ENCODE data around the gene EFNA4.

EFNA4 gene

GRCh38 chr1:155014709-155015508, 48.6 kb upstream of the EFNA4 start:
- CTCF ChIA-PET = interaction anchor here (0.6 to 0.8 kb wide), 3 partner anchors 41 to 153 kb away, joined by 3 read pairs; no protein-coding TSS in a partner anchor

GRCh38 chr1:155015527-155016230, 47.9 kb upstream of the EFNA4 start:
- peaks cover 0 to 37% of the 10 kb centered on the region in 2 experiments; a peak in 1 of 3 replicates for H3K36me3 ChIP-seq (ENCODE audit: control insufficient read depth in 2 of 2, insufficient read depth in 1 of 2, low read length in 2 of 2)
- ChIA-PET POLR2A (interaction anchor here (0.7 to 2.2 kb wide), 2 partner anchors 9 to 61 kb away, joined by 5 to 7 read pairs; partner anchors contain the start of gene PBXIP1), CTCF (interaction anchor here (0.5 to 3.3 kb wide), 10 partner anchors 9 to 152 kb away, joined by 3 to 38 read pairs (median 9); partner anchors contain the start of genes ADAM15, DCST1 and DCST2)
- no peaks in the 10 kb centered on the region for H3K9me3 ChIP-seq (ENCODE audit: control insufficient read depth, insufficient read depth, low read depth, low read length)
- no peak overlapping the region for H3K4me3 ChIP-seq (ENCODE audit: low read depth, low read length)
- no peak for TF ChIP-seq EGR2 (tag by site-specific recombination; IDR thresholded peaks at IDR 0.05; ENCODE audit: low read depth)
- TF ChIP-seq ZNF121 (tag by site-specific recombination; IDR thresholded peaks at IDR 0.05) = no peak
- TF ChIP-seq ZNF600 (tag by site-specific recombination; IDR thresholded peaks at IDR 0.05) = peak; percentile 31; the same call in 1 of the 2 replicates
- no peak for TF ChIP-seq ZSCAN18 (tag by site-specific recombination; IDR thresholded peaks at IDR 0.05)
- no peak for TF ChIP-seq ZNF391 (tag by site-specific recombination; IDR thresholded peaks at IDR 0.05; ENCODE audit: borderline replicate concordance, low read depth)
- 0 out of 2 replicates have a peak, but pooled peaks have one; percentile 74 for TF ChIP-seq ZNF701 (tag by site-specific recombination; IDR thresholded peaks at IDR 0.05)
- TF ChIP-seq ZNF580 (tag by site-specific recombination; IDR thresholded peaks at IDR 0.05) = no peak
- no peak for TF ChIP-seq ZNF510 (tag by site-specific recombination; IDR thresholded peaks at IDR 0.05; ENCODE audit: insufficient replicate concordance)
- no peak for TF ChIP-seq ZNF747 (tag by site-specific recombination; IDR thresholded peaks at IDR 0.05)
- no peak for TF ChIP-seq ZNF791 (tag by site-specific recombination; IDR thresholded peaks at IDR 0.05)
- no peak for TF ChIP-seq ZNF654 (tag by site-specific recombination; IDR thresholded peaks at IDR 0.05; ENCODE audit: low read depth)
- no peak for TF ChIP-seq TCF7L2 (IDR thresholded peaks at IDR 0.05; ENCODE audit: borderline replicate concordance, low read depth, low read length)
- no peak for TF ChIP-seq KLF16 (tag by site-specific recombination; IDR thresholded peaks at IDR 0.05)
- no peak for TF ChIP-seq ZNF561 (tag by site-specific recombination; IDR thresholded peaks at IDR 0.05; ENCODE audit: borderline replicate concordance)
- peak; percentile 17; the same call in 1 of the 2 replicates for TF ChIP-seq PATZ1 (tag by site-specific recombination; IDR thresholded peaks at IDR 0.05)
- peaks cover 13% of the 10 kb centered on the region for H3K4me1 ChIP-seq (ENCODE audit: control insufficient read depth, insufficient read depth, low read length)
- no peak overlapping the region for H3K27ac ChIP-seq (ENCODE audit: extremely low read depth, low read depth, low read length)

More at GRCh38 chr1:155014709-155015508, 48.6 kb upstream of the EFNA4 start:
- no peak overlapping the region for H3K4me3 ChIP-seq (ENCODE audit: low read depth, low read length)
- peaks cover 0 to 37% of the 10 kb centered on the region in 2 experiments; a peak in 1 of 3 replicates for H3K36me3 ChIP-seq (ENCODE audit: control insufficient read depth in 2 of 2, insufficient read depth in 1 of 2, low read length in 2 of 2)
- POLR2A ChIA-PET = no interaction called here
- H3K27ac ChIP-seq (ENCODE audit: extremely low read depth, low read depth, low read length) = no peak overlapping the region
- H3K4me1 ChIP-seq (ENCODE audit: control insufficient read depth, insufficient read depth, low read length) = peaks cover 13% of the 10 kb centered on the region
- TF ChIP-seq SCRT2 (tag by site-specific recombination; IDR thresholded peaks at IDR 0.05) (peak; percentile 38), ZNF16 (tag by site-specific recombination; IDR thresholded peaks at IDR 0.05; ENCODE audit: low read depth) (no peak)
- H3K9me3 ChIP-seq (ENCODE audit: control insufficient read depth, insufficient read depth, low read depth, low read length) = no peaks in the 10 kb centered on the region
